Thyroid gland (tissue), 4 donors: ENCODE results near the gene NACA2. TPM values are rescaled to one million over a fixed set of nuclear protein-coding genes. Genes with fewer than 3 reads are reported as not detected.

Experiments
- DNase-seq, 2 donors: peaks; one replicate each; pipeline ENCODE4 v3.0.0-alpha.2; 2019
- H3K27ac ChIP-seq, 3 donors: fragments of 200-600 bp; sonication (generic); 1 replicate in 2 of 3; 2 replicates in 1 of 3; pipeline ENCODE4 v1.5.1; 2016 to 2019; ENCODE audit warnings: mild to moderate bottlenecking in 1 of 3, moderate library complexity in 1 of 3
- H3K27me3 ChIP-seq: fragments of 200-600 bp; sonication (generic); one replicate; pipeline ENCODE4 v1.5.1; 2019
- H3K36me3 ChIP-seq, 2 donors: fragments of 200-600 bp; sonication (generic); one replicate each; pipeline ENCODE4 v1.5.1; 2016 to 2019
- H3K4me1 ChIP-seq, 2 donors: fragments of 200-600 bp; sonication (generic); one replicate each; pipeline ENCODE4 v1.5.1; 2017 to 2019
- H3K4me3 ChIP-seq, 3 donors: fragments of 200-600 bp; sonication (generic); replicated peaks in 1 of 3; 1 replicate in 2 of 3; 2 replicates in 1 of 3; pipeline ENCODE4 v1.5.1; 2016; ENCODE audit warnings: mild to moderate bottlenecking in 1 of 3
- H3K9me3 ChIP-seq: fragments of 200-600 bp; sonication (generic); one replicate; pipeline ENCODE4 v1.5.1; 2017
- POLR2A ChIP-seq, 2 donors: fragments of 450-650 bp; IDR thresholded peaks; one replicate each; pipeline ENCODE4 v1.6.1; 2017; ENCODE audit warnings: antibody characterized with exemption in 2 of 2, mild to moderate bottlenecking in 2 of 2, moderate library complexity in 1 of 2
- WGBS, 2 donors: methylation state at CpG; one replicate each; pipeline ENCODE4 v1.1.5; 2017; 5-methylcytosine and 5-hydroxymethylcytosine counted together
- intact Hi-C: fragments of 100-400 bp; cut with DNase I; formaldehyde crosslinking; loops from one replicate; pipeline ENCODE4 v1.15.1; 2023
- total RNA-seq, 4 donors: library from RNA; depleted of rRNA; stranded (reverse); fragments of >200 nt; gene quantifications; one replicate each; pipeline ENCODE4 v1.2.3, GENCODE V29; 2016
- TF ChIP-seq, protein P1 (sequence below), 6 experiments: fragments of 200-600 bp in 3 of 6; fragments of 450-650 bp in 3 of 6; sonication (generic) in 3 of 6; IDR thresholded peaks; one replicate each; pipeline ENCODE4 v1.5.1; 2016 to 2019; ENCODE audit warnings: antibody characterized with exemption in 6 of 6, mild to moderate bottlenecking in 2 of 6, inconsistent platforms in 1 of 6, moderate library complexity in 1 of 6

The NACA2 gene
- total RNA-seq, 4 donors from 2014 or later = not detected

DNA sequence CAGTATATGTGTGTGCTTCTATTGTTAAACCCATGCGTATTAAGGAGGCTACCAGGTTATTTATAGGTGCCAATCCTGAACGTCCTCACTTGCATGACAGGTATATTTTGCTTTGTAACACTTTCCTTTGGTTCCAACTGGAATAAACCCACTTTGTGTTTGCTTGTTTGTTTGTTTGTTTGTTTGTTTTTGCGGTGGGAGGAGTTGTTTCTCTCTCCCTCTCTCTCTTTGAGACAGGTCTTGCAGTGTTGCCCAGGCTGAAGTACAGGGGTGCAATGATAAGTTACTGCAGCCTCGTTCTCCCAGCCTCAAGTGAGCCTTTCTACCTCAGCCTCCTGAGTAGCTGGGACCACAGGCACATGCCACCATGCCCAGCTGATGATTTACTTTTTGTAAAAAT lies 28.7 kb downstream of the NACA2 start:
- Histone ChIP-seq H3K9me3 (no peaks in the 10 kb centered on the region), H3K36me3 (no peaks in the 10 kb centered on the region), H3K4me1 (no peaks in the 10 kb centered on the region), H3K27me3 (no peaks in the 10 kb centered on the region), H3K27ac (no peak overlapping the region), H3K4me3 (no peak overlapping the region)
- no peak for DNase-seq
- 80 to 83% methylated on average over 4 of the region's 4 CpGs for WGBS, 2 donors
- intact Hi-C loops = no loop called here
- no peak for TF ChIP-seq POLR2A (IDR thresholded peaks at IDR 0.05)

DNA sequence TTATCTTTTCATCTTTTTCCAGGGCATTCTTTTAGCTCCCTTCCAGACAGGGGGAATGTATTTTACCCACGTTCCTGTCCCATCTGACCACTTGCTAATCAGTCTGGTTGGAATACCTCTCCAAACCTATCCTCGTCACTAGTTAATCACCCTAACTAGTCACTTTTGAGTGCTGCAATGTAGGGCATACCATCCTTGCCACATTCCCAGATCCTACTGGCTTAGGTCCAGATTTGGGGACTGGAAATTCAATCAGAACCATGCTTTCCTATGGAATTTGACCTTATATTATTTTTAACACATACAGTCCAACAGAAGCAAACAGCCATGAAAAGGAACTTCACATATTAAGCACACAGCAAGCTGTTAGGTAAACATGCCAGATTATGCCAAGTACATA lies 29.7 kb downstream of the NACA2 start:
- TF ChIP-seq POLR2A (IDR thresholded peaks at IDR 0.05) = no peak
- TF ChIP-seq, protein P1, sequence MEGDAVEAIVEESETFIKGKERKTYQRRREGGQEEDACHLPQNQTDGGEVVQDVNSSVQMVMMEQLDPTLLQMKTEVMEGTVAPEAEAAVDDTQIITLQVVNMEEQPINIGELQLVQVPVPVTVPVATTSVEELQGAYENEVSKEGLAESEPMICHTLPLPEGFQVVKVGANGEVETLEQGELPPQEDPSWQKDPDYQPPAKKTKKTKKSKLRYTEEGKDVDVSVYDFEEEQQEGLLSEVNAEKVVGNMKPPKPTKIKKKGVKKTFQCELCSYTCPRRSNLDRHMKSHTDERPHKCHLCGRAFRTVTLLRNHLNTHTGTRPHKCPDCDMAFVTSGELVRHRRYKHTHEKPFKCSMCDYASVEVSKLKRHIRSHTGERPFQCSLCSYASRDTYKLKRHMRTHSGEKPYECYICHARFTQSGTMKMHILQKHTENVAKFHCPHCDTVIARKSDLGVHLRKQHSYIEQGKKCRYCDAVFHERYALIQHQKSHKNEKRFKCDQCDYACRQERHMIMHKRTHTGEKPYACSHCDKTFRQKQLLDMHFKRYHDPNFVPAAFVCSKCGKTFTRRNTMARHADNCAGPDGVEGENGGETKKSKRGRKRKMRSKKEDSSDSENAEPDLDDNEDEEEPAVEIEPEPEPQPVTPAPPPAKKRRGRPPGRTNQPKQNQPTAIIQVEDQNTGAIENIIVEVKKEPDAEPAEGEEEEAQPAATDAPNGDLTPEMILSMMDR (IDR thresholded peaks at IDR 0.05) = no peak
- Histone ChIP-seq H3K27me3 (no peaks in the 10 kb centered on the region), H3K4me3 (no peak overlapping the region), H3K36me3 (no peaks in the 10 kb centered on the region), H3K27ac (no peak overlapping the region), H3K4me1 (no peaks in the 10 kb centered on the region), H3K9me3 (no peaks in the 10 kb centered on the region)
- no peak for DNase-seq
- intact Hi-C loops = no loop called here
- whole genome bisulfite sequencing, 2 donors = 70 to 83% methylated on average over 2 of the region's 2 CpGs

DNA sequence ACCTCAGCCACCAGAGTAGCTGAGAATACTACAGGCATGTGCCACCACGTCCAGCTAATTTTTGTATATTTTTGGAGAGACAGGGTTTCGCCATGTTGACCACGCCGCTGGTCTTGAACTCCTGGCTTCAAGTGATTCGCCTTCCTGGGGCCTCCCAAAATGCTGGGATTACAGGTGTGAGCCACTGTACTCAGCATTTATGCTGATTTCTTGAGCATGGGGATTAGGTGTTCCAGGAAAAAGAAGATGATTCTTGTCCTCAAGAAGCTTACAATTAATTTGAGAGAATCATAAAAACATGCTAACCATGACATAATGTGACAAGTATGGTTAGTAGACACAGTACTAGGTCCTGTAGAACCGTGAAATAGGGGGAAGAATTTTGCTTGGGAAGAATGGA lies 30.9 kb downstream of the NACA2 start:
- 93 to 95% methylated on average over 6 of the region's 6 CpGs for WGBS, 2 donors
- intact Hi-C loops = no loop called here

DNA sequence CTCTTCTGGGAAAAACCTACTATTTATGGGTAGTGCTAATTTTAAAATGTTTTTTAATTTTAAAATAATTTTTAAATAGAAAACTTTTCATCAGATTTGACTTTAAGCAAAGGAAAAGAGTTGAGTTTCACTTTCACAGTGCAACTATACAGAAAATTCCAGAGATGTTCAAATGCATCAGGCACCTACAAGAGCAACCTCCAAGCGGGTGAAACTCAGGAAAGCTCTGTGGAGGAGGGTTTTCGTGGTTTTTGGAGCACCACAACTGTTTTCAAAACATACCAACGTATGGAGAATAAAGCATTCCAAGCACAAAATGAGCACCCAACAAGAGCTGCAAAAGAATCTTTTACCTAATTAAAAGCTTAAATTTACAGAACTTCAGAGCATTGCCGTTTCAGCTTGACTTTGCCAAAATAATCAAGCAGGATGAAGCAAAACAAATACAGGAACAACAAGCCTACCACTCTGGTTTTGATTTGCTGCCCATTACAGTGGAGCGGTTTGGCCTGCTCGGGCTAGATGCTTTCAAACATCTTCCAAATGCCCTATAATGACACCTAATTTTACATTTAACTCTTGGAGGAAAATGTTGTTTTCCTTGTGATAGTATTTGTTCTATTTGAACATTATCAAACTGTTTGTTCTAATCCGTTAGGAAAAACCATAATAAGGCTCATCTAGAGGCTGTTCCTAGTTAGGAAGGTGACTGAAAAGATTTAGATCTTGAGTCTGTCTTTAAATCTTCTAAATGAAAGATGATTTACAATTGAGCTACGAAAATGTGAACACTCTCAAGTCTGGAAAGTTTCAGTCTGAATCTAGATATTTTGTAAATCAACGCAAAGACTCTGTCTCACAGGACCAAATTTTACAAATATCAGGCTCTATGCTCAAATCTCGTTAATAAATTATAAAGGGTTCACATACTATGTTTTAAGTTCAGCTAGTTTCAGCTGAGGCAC lies 34.5 kb downstream of the NACA2 start:
- intact Hi-C loops = no loop called here
- no peak for DNase-seq
- WGBS, 2 donors = 55 to 59% methylated on average over 10 of the region's 10 CpGs
- Histone ChIP-seq H3K36me3 (no peaks in the 10 kb centered on the region), H3K27me3 (no peaks in the 10 kb centered on the region), H3K4me1 (no peaks in the 10 kb centered on the region), H3K27ac (no peak overlapping the region), H3K4me3 (no peak overlapping the region), H3K9me3 (no peaks in the 10 kb centered on the region)
- no peak for TF ChIP-seq POLR2A (IDR thresholded peaks at IDR 0.05)
- TF ChIP-seq, protein P1 (IDR thresholded peaks at IDR 0.05) = no peak

More for the DNA sequence above, 30.9 kb downstream of the NACA2 start:
- no peaks in the 10 kb centered on the region for H3K9me3 ChIP-seq
- no peak overlapping the region for H3K27ac ChIP-seq
- H3K4me3 ChIP-seq = no peak overlapping the region
- H3K27me3 ChIP-seq = no peaks in the 10 kb centered on the region
- H3K4me1 ChIP-seq = no peaks in the 10 kb centered on the region
- H3K36me3 ChIP-seq = no peaks in the 10 kb centered on the region
- TF ChIP-seq, protein P1 (IDR thresholded peaks at IDR 0.05) = no peak
- no peak for TF ChIP-seq POLR2A (IDR thresholded peaks at IDR 0.05)
- no peak for DNase-seq

DNA sequence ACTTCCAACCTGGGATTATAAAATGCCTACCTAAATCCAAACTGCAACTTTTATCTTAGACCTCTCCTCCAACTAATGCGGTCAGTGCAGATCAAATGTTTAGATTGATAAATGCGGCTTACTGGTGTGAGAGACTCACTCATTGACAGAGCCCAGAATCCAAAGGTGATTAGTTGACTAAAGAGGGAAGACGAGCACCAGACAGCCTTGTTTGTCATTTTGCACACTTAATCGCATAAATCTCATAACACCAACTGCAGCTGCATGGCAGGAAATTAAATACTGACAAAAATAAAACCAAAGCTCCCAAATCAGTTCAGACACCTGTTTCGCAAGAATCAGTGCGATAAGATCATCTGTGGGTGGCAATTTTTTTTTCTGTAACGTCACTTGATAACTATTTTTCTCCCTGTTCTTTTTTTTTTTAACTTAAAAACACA lies 35.9 kb downstream of the NACA2 start:
- Histone ChIP-seq H3K36me3 (no peaks in the 10 kb centered on the region), H3K9me3 (no peaks in the 10 kb centered on the region), H3K4me3 (no peak overlapping the region), H3K27ac (no peak overlapping the region), H3K27me3 (no peaks in the 10 kb centered on the region), H3K4me1 (no peaks in the 10 kb centered on the region)
- TF ChIP-seq, protein P1 (IDR thresholded peaks at IDR 0.05) = no peak
- no peak for TF ChIP-seq POLR2A (IDR thresholded peaks at IDR 0.05)
- WGBS, 2 donors = 79 to 80% methylated on average over 7 of the region's 7 CpGs
- intact Hi-C loops = no loop called here
- DNase-seq = no peak
